DOHH2 (cell line): Measurements from ENCODE around the gene GALNT18.

ENCODE experiments used
- H3F3A ChIP-seq: fragments of 200-600 bp; sonication (generic), shearing (Covaris generic); 2 replicates; pipeline ENCODE4 v1.6.0; 2016; ENCODE audit warnings: antibody characterized with exemption, mild to moderate bottlenecking; ENCODE audit not compliant: control insufficient read depth, insufficient read depth
- H3K27ac ChIP-seq: fragments of 200-600 bp; sonication (generic); 2 replicates; pipeline ENCODE4 v1.5.1; 2014; ENCODE audit warnings: low read depth, mild to moderate bottlenecking, low read length, moderate library complexity
- H3K27me3 ChIP-seq: fragments of 200-600 bp; sonication (generic); 2 replicates; pipeline ENCODE4 v1.6.1; 2014; ENCODE audit warnings: mild to moderate bottlenecking, low read length, mixed read lengths; ENCODE audit not compliant: control insufficient read depth
- H3K36me3 ChIP-seq: fragments of 200-600 bp; sonication (generic); 2 replicates; pipeline ENCODE4 v1.6.1; 2014; ENCODE audit warnings: mild to moderate bottlenecking, low read length, moderate library complexity, mixed read lengths; ENCODE audit not compliant: control insufficient read depth
- H3K4me1 ChIP-seq: fragments of 200-600 bp; sonication (generic); 2 replicates; pipeline ENCODE4 v1.6.1; 2014; ENCODE audit warnings: mild to moderate bottlenecking, low read length, mixed read lengths; ENCODE audit not compliant: control insufficient read depth
- H3K4me2 ChIP-seq: fragments of 200-600 bp; sonication (generic); 2 replicates; pipeline ENCODE4 v1.6.0; 2014; ENCODE audit warnings: mild to moderate bottlenecking, low read length, moderate library complexity
- H3K4me3 ChIP-seq: fragments of 200-600 bp; sonication (generic); 2 replicates; pipeline ENCODE4 v1.5.1; 2014; ENCODE audit warnings: mild to moderate bottlenecking, low read length, mixed read lengths
- H3K79me2 ChIP-seq: fragments of 200-600 bp; sonication (generic); 2 replicates; pipeline ENCODE4 v1.6.1; 2014; ENCODE audit warnings: mild to moderate bottlenecking, low read length, mixed read lengths; ENCODE audit not compliant: control insufficient read depth
- H3K9me2 ChIP-seq: fragments of 200-600 bp; sonication (generic); replicated peaks from 2 replicates; pipeline ENCODE4 v1.6.1; 2014; ENCODE audit warnings: mild to moderate bottlenecking, low read length, mixed read lengths; ENCODE audit not compliant: control insufficient read depth
- H3K9me3 ChIP-seq: fragments of 200-600 bp; sonication (generic); 2 replicates; pipeline ENCODE4 v1.6.1; 2014; ENCODE audit warnings: antibody characterized with exemption, low read length, mixed read lengths; ENCODE audit not compliant: control insufficient read depth, insufficient read depth
- H4K20me1 ChIP-seq: fragments of 200-600 bp; sonication (generic); 2 replicates; pipeline ENCODE4 v1.6.0; 2014; ENCODE audit warnings: low read depth, mild to moderate bottlenecking, antibody characterized with exemption, low read length, moderate library complexity; ENCODE audit not compliant: control insufficient read depth, insufficient read depth
- CTCF ChIP-seq: fragments of 200-600 bp; sonication (generic); IDR thresholded peaks from one replicate; pipeline ENCODE4 v1.5.1; 2014; ENCODE audit warnings: antibody characterized with exemption, mild to moderate bottlenecking, low read depth, low read length; ENCODE audit not compliant: poor library complexity, severe bottlenecking
- EZH2phosphoT487 ChIP-seq: fragments of 200-600 bp; sonication (generic); IDR thresholded peaks from 2 replicates; pipeline ENCODE4 v1.6.1; 2017; ENCODE audit warnings: borderline replicate concordance, mild to moderate bottlenecking, antibody characterized with exemption, low read length, moderate library complexity, mixed read lengths

GALNT18 gene

GRCh38 chr11:11445441-11446185 is 176.2 kb downstream of the GALNT18 start:
- Histone ChIP-seq H3K4me3 (no peak overlapping the region), H3K27ac (no peak overlapping the region), H3K4me2 (no peak overlapping the region), H3K36me3 (no peaks in the 10 kb centered on the region), H3K79me2 (no peaks in the 10 kb centered on the region), H4K20me1 (no peaks in the 10 kb centered on the region), H3K4me1 (no peaks in the 10 kb centered on the region), H3K9me2 (no peaks in the 10 kb centered on the region), H3F3A (no peaks in the 10 kb centered on the region), H3K27me3 (no peaks in the 10 kb centered on the region), H3K9me3 (no peaks in the 10 kb centered on the region)
- TF ChIP-seq CTCF (no peak), EZH2phosphoT487 (no peak)

DNA sequence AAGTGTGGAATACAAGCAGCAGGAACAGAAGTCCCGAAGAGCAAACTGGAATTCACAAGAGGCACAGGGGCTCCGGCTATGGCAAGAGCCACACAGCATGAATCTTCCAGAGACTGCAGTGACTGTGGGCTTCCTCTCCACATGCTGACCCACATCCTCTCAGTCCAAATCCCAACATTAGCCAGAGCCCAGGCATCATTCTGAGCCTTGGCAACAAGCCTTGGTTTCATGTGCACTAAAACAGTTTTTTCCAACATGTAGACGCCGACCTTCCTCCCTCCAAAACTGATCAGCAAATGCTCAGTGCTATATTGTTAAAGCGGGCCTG is 177.0 kb downstream of the GALNT18 start:
- Histone ChIP-seq H3K79me2 (no peaks in the 10 kb centered on the region), H4K20me1 (no peaks in the 10 kb centered on the region), H3K4me1 (no peaks in the 10 kb centered on the region), H3F3A (no peaks in the 10 kb centered on the region), H3K9me3 (no peaks in the 10 kb centered on the region), H3K36me3 (no peaks in the 10 kb centered on the region), H3K9me2 (no peaks in the 10 kb centered on the region), H3K4me3 (no peak overlapping the region), H3K27ac (no peak overlapping the region), H3K4me2 (no peak overlapping the region), H3K27me3 (no peaks in the 10 kb centered on the region)
- no peak for TF ChIP-seq EZH2phosphoT487
- no peak for TF ChIP-seq CTCF

- TF ChIP-seq CTCF (no peak), EZH2phosphoT487 (no peak)
- Histone ChIP-seq H3K79me2 (no peaks in the 10 kb centered on the region), H4K20me1 (no peaks in the 10 kb centered on the region), H3F3A (no peaks in the 10 kb centered on the region), H3K9me2 (no peaks in the 10 kb centered on the region), H3K36me3 (no peaks in the 10 kb centered on the region), H3K4me2 (no peak overlapping the region), H3K27ac (no peak overlapping the region), H3K9me3 (no peaks in the 10 kb centered on the region), H3K4me3 (no peak overlapping the region), H3K27me3 (no peaks in the 10 kb centered on the region), H3K4me1 (no peaks in the 10 kb centered on the region)
Measured at GRCh38 chr11:11444027-11444803, 177.6 kb downstream of the GALNT18 start.
